Smooth muscle cell (in vitro differentiated cells): ENCODE measurements around the gene AUTS2. TPM values are rescaled to one million over a fixed set of nuclear protein-coding genes. Genes with fewer than 3 reads are reported as not detected.
A peak's percentile ranks its signal among the peaks of the same experiment; 100 is the strongest.

Source experiments
- DNase-seq: peaks from one replicate; lab custom pipeline; 2025; ENCODE audit not compliant: unreplicated experiment; lab: John Stamatoyannopoulos, UW
- H2AFZ ChIP-seq: fragments of 200-600 bp; sonication (generic); 2 replicates; pipeline ENCODE4 v1.6.0; 2016; ENCODE audit warnings: antibody characterized with exemption, low read depth, mild to moderate bottlenecking
- H3F3A ChIP-seq: fragments of 200-600 bp; sonication (generic); 2 replicates; pipeline ENCODE4 v1.6.0; 2017; ENCODE audit warnings: antibody characterized with exemption, low read depth
- H3K27ac ChIP-seq: fragments of 200-600 bp; sonication (generic); 2 replicates; pipeline ENCODE4 v1.5.1; 2016; ENCODE audit warnings: low read depth, mild to moderate bottlenecking
- H3K27me3 ChIP-seq: fragments of 200-600 bp; sonication (generic); 2 replicates; pipeline ENCODE4 v1.6.1; 2016; ENCODE audit warnings: low read depth, mild to moderate bottlenecking
- H3K36me3 ChIP-seq: fragments of 200-600 bp; sonication (generic); 2 replicates; pipeline ENCODE4 v1.5.1; 2016; ENCODE audit warnings: low read depth
- H3K4me1 ChIP-seq: fragments of 200-600 bp; sonication (generic); 2 replicates; pipeline ENCODE4 v1.5.1; 2016; ENCODE audit warnings: low read depth
- H3K4me2 ChIP-seq: fragments of 200-600 bp; sonication (generic); 2 replicates; pipeline ENCODE4 v1.6.0; 2016; ENCODE audit warnings: mild to moderate bottlenecking
- H3K4me3 ChIP-seq: fragments of 200-600 bp; sonication (generic); 2 replicates; pipeline ENCODE4 v1.5.1; 2016; ENCODE audit warnings: mild to moderate bottlenecking
- H3K79me2 ChIP-seq: fragments of 200-600 bp; sonication (generic); 2 replicates; pipeline ENCODE4 v1.6.0; 2016; ENCODE audit warnings: low read depth, mild to moderate bottlenecking
- H3K9ac ChIP-seq: fragments of 200-600 bp; sonication (generic); 2 replicates; pipeline ENCODE4 v1.6.0; 2016; ENCODE audit warnings: low read depth
- H3K9me3 ChIP-seq: fragments of 200-600 bp; sonication (generic); replicated peaks from 2 replicates; pipeline ENCODE4 v1.5.1; 2016; ENCODE audit warnings: low read depth
- H4K20me1 ChIP-seq: fragments of 200-600 bp; sonication (generic); 2 replicates; pipeline ENCODE4 v1.6.0; 2016; ENCODE audit warnings: low read depth
- CTCF ChIP-seq: fragments of 200-600 bp; sonication (generic); IDR thresholded peaks from 2 replicates; pipeline ENCODE4 v1.5.1; 2017; ENCODE audit warnings: borderline replicate concordance, mild to moderate bottlenecking, antibody characterized with exemption; ENCODE audit not compliant: insufficient read depth, poor library complexity, severe bottlenecking
- WGBS: methylation state at CpG from one replicate; pipeline ENCODE4 v1.1.7; 2016; ENCODE audit warnings: low lambda C conversion rate; 5-methylcytosine and 5-hydroxymethylcytosine counted together
- polyA plus RNA-seq: library from polyadenylated mRNA; unstranded; fragments of >200 nt; fragmentation: Nextera tagmentation; extraction: Ambion mirVana; gene quantifications from 2 replicates; pipeline ENCODE4 v1.2.1, GENCODE V29; 2016
- total RNA-seq: library from RNA; depleted of rRNA; stranded (reverse); fragments of >200 nt; gene quantifications from 2 replicates; pipeline ENCODE4 v1.2.3, GENCODE V29; 2014

AUTS2 gene
- total and polyA plus RNA-seq, 2 experiments from 2014 or later = 6.5 to 8.6 TPM

GRCh38 chr7:70752794-70753241 is 1154.5 kb downstream of the AUTS2 start:
- no peak for TF ChIP-seq CTCF
- Histone ChIP-seq H3K9ac (no peak overlapping the region), H3K36me3 (no peaks in the 10 kb centered on the region), H3K4me2 (peak overlapping the region; percentile 42), H3K4me3 (no peak overlapping the region), H3K9me3 (no peaks in the 10 kb centered on the region), H3K4me1 (no peaks in the 10 kb centered on the region), H3K27me3 (peaks cover 17% of the 10 kb centered on the region), H3K79me2 (peaks cover 10% of the 10 kb centered on the region), H3F3A (peaks cover 8% of the 10 kb centered on the region), H4K20me1 (peaks cover 99% of the 10 kb centered on the region), H3K27ac (no peak overlapping the region), H2AFZ (no peak overlapping the region)
- WGBS = 5% methylated on average over 1 of the region's 1 CpG
- no peak for DNase-seq

- Histone ChIP-seq H3K27me3 (peaks cover 3% of the 10 kb centered on the region), H3K9me3 (no peaks in the 10 kb centered on the region), H3K4me2 (no peak overlapping the region), H2AFZ (no peak overlapping the region), H3K9ac (no peak overlapping the region), H4K20me1 (peaks cover 96% of the 10 kb centered on the region), H3F3A (peaks cover 8% of the 10 kb centered on the region), H3K27ac (no peak overlapping the region), H3K4me1 (no peaks in the 10 kb centered on the region), H3K4me3 (no peak overlapping the region), H3K79me2 (peaks cover 5% of the 10 kb centered on the region), H3K36me3 (no peaks in the 10 kb centered on the region)
- WGBS = 90% methylated on average over 8 of the region's 8 CpGs
- TF ChIP-seq CTCF = no peak
- no peak for DNase-seq
These were observed 1158.5 kb downstream of the AUTS2 start for GRCh38 chr7:70756789-70757188.

GRCh38 chr7:70758646-70759045 is 1160.4 kb downstream of the AUTS2 start:
- H3K4me2 ChIP-seq = no peak overlapping the region
- H3F3A ChIP-seq = no peaks in the 10 kb centered on the region
- DNase-seq = no peak
- H3K9me3 ChIP-seq = no peaks in the 10 kb centered on the region
- no peak overlapping the region for H2AFZ ChIP-seq
- no peak for TF ChIP-seq CTCF
- H3K36me3 ChIP-seq = no peaks in the 10 kb centered on the region
- no peak overlapping the region for H3K9ac ChIP-seq
- H3K27me3 ChIP-seq = peaks cover 3% of the 10 kb centered on the region
- no peaks in the 10 kb centered on the region for H3K4me1 ChIP-seq
- H4K20me1 ChIP-seq = peaks cover 96% of the 10 kb centered on the region
- H3K79me2 ChIP-seq = peaks cover 5% of the 10 kb centered on the region
- H3K27ac ChIP-seq = no peak overlapping the region
- 55% methylated on average over 5 of the region's 5 CpGs for WGBS
- no peak overlapping the region for H3K4me3 ChIP-seq

- no peaks in the 10 kb centered on the region for H3K4me1 ChIP-seq
- H3K27ac ChIP-seq = no peak overlapping the region
- no peak overlapping the region for H3K9ac ChIP-seq
- H3K36me3 ChIP-seq = no peaks in the 10 kb centered on the region
- 95% methylated on average over 6 of the region's 6 CpGs for WGBS
- no peak overlapping the region for H3K4me2 ChIP-seq
- no peak overlapping the region for H3K4me3 ChIP-seq
- H4K20me1 ChIP-seq = peaks cover 95% of the 10 kb centered on the region
- H2AFZ ChIP-seq = no peak overlapping the region
- no peaks in the 10 kb centered on the region for H3F3A ChIP-seq
- H3K9me3 ChIP-seq = no peaks in the 10 kb centered on the region
- H3K27me3 ChIP-seq = peaks cover 3% of the 10 kb centered on the region
- no peak for TF ChIP-seq CTCF
- DNase-seq = no peak
- H3K79me2 ChIP-seq = peaks cover 5% of the 10 kb centered on the region
These were observed 1161.4 kb downstream of the AUTS2 start for GRCh38 chr7:70759674-70760073.
